Stimulated activated naive B cell treated with anti-CD40 and anti-IgM and Interleukin-4, amounts not matched to agents 10 μg/mL and 1 μg/mL and 100 μg/mL, for 72 hours (primary cell): Measurements from ENCODE around the gene OOSP3.
A peak's percentile ranks its signal among the peaks of the same experiment; 100 is the strongest.
"Not testable (repeated sequence)": the region's sequence is repeated elsewhere in the genome, so short reads cannot be mapped to it uniquely, and the experiment has no call there.

Experiments used
- ATAC-seq, 2 donors: fragments of 150-1000 bp; cut with Tn5 transposase; replicated peaks; 2 replicates each; pipeline ENCODE4 v1.10.0; 2021; ENCODE audit warnings: moderate library complexity in 1 of 2
- DNase-seq: peaks from one replicate; pipeline ENCODE4 v3.0.0; 2021
- H3K27ac Mint-ChIP-seq: one replicate; pipeline ENCODE4 v1.8.0; 2022; ENCODE audit warnings: mild to moderate bottlenecking, mixed read lengths
- H3K27me3 Mint-ChIP-seq, 2 donors: one replicate each; pipeline ENCODE4 v1.8.0; 2022; ENCODE audit warnings: mixed read lengths in 2 of 2
- H3K36me3 Mint-ChIP-seq, 2 donors: one replicate each; pipeline ENCODE4 v1.8.0; 2022; ENCODE audit warnings: mixed read lengths in 2 of 2, mild to moderate bottlenecking in 1 of 2
- H3K4me1 Mint-ChIP-seq, 2 donors: one replicate each; pipeline ENCODE4 v1.8.0; 2022; ENCODE audit warnings: mixed read lengths in 2 of 2, mild to moderate bottlenecking in 1 of 2
- H3K4me3 Mint-ChIP-seq, 2 donors: one replicate each; pipeline ENCODE4 v1.8.0; 2022; ENCODE audit warnings: mild to moderate bottlenecking in 2 of 2, mixed read lengths in 2 of 2, moderate library complexity in 1 of 2
- H3K9me3 Mint-ChIP-seq, 2 donors: one replicate each; pipeline ENCODE4 v1.8.0; 2022; ENCODE audit warnings: mixed read lengths in 2 of 2, mild to moderate bottlenecking in 1 of 2

The OOSP3 gene

DNA sequence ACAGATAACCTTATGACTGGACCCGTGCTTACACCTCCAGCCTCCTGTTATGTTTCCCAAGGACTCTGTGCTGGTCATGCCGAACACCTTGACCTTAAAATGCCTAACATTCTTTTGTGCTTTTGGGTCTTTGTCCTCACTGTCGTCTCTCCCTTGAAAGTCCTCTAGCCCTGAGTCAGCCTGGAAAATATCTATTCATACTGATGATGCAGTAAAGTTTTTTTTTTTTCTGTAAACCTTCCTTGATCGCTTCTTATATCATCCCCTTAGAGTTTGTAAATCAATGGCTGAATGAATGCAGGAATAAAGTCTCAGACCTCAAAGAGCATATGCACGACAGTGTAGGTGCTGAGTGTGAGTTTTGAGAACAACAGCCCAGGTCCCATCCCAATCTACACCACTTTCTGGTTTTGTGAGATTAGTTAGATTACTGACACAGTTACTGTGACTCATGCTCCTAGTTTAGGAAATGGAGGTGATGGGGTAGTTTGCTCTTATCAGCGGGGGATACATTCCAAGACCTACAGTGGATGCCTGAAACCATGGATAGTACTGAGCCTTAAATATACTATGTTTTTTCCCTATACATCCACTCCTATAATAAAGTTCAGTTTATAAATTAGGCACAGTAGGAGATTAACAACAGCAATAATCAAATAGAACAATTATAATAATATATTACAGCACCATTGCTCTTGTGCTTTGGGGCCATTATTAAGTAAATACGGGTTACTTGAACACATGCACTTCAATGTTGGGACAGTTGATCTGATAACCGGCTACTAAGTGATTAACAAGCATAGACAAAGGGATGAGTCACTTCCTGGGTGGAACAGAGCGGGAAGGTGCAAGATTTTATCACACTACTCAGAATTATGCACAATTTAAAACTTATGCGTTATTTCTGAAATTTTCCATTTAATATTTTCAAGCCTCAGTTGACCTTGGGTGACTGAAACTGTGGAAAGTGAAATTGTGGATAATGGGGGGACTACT lies 20.8 kb upstream of the OOSP3 start:
- Mint-ChIP-seq H3K9me3 (no peaks in the 10 kb centered on the region), H3K36me3 (no peaks in the 10 kb centered on the region), H3K4me1 (no peaks in the 10 kb centered on the region), H3K4me3 (no peak overlapping the region), H3K27me3 (peaks cover 0 to 4% of the 10 kb centered on the region in 2 donors), H3K27ac (no peak overlapping the region)
- DNase-seq (no peak), ATAC-seq (no peak)

DNA sequence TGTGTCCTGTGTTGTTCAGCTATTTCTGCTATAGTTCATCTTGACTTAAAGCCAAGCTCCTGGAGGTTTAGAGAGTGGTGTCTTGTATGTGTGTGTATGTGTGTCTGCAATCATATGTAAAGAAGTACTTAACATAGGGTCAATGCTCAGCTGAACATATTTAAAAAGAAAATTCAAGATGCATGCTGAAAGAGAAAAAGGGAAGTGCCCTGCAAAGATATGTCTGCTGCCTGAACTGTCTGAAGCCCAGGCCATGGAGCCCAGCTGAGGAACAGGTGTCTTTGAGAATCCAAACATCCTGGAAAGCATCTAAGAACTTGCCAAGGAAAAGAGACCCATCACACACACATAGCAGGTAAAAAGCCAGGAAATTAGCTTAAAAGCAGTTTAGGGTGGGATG lies 18.9 kb upstream of the OOSP3 start:
- H3K4me1 Mint-ChIP-seq = no peaks in the 10 kb centered on the region
- no peaks in the 10 kb centered on the region for H3K9me3 Mint-ChIP-seq
- peaks cover 0 to 4% of the 10 kb centered on the region in 2 donors for H3K27me3 Mint-ChIP-seq
- H3K36me3 Mint-ChIP-seq = no peaks in the 10 kb centered on the region
- H3K27ac Mint-ChIP-seq = no peak overlapping the region
- no peak for ATAC-seq
- no peak for DNase-seq
- H3K4me3 Mint-ChIP-seq = no peak overlapping the region

DNA sequence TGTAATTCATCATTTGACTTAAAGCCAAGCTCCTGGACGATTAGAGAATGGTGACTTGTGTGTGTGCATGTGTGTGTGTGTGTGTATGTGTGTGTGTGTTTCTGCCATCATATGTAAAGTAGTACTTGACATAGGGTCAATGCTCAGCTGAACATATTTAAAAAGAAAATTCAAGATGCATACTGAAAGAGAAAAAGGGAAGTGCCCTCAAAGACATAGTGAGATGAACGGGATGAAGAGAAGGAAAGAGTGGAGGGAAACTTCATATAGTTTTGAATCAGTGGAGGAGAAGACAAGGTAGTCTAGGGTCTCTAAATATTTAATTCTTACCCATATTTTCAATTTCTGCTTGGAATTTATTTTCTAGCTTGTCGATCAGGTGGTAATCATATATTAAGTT lies 16.3 kb upstream of the OOSP3 start:
- ATAC-seq (peak; percentile 43 to 45), DNase-seq (no peak)
- Mint-ChIP-seq H3K4me3 (no peak overlapping the region), H3K36me3 (no peaks in the 10 kb centered on the region), H3K27me3 (peaks cover 3 to 4% of the 10 kb centered on the region in 2 donors), H3K4me1 (no peaks in the 10 kb centered on the region), H3K27ac (no peak overlapping the region), H3K9me3 (peaks cover 0 to 4% of the 10 kb centered on the region in 2 donors)

DNA sequence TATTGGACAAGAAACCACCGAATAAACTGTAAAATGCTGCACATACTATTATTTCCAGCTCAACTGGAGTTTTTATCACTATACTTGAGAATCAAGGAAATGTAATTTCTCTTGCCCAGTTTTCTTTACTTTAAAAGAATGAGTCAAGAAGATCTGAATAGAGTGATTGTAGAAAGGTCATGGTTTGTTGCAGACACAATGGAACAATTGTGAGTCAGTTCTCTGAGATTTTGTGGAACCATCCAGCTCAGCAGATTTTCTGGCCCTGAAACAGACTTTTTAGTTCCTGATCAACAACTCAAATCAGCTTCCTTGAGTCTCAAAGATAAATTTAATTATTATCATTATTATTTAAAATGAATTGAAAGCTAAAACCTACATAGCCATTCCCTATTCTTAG lies 13.6 kb upstream of the OOSP3 start:
- ATAC-seq = no peak
- H3K9me3 Mint-ChIP-seq = peaks cover 0 to 7% of the 10 kb centered on the region in 2 donors
- no peaks in the 10 kb centered on the region for H3K36me3 Mint-ChIP-seq
- peaks cover 0 to 5% of the 10 kb centered on the region in 2 donors for H3K27me3 Mint-ChIP-seq
- no peak overlapping the region for H3K4me3 Mint-ChIP-seq
- no peak overlapping the region for H3K27ac Mint-ChIP-seq
- no peak for DNase-seq
- H3K4me1 Mint-ChIP-seq = no peaks in the 10 kb centered on the region

DNA sequence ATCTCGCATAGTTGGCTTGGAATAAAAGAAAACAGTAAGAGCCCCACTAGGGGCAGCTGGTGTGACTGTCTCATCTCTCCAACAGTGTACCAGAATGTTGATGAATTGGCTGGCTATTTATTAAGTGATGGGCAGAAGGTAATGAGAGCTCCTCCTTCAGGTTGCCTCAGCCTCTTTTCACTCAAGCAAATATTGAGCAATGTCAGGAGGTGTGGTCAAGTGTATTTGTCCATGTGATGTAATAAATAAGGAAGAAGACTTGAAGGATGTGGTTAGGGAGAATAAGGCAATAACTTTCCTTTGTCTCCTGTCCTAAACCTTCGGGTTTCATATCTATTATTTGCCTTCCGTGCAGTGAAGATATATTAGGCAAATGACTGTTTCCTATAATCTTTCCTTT lies 12.2 kb upstream of the OOSP3 start, which contains the start of gene TCN1:
TCN1 (minus strand) TSS at position 91 of the 400 bp plus-strand sequence; CDS start at position 74, 17 bp downstream.
- Mint-ChIP-seq H3K4me1 (peaks cover 0 to under 1% of the 10 kb centered on the region in 2 donors), H3K36me3 (peaks cover 0 to 4% of the 10 kb centered on the region in 2 donors), H3K27me3 (peaks cover 0 to 12% of the 10 kb centered on the region in 2 donors), H3K9me3 (peaks cover 8 to 15% of the 10 kb centered on the region in 2 donors), H3K4me3 (no peak within 1 kb of the TSS), H3K27ac (no peak within 1 kb of the TSS)
- DNase-seq (no peak), ATAC-seq (no peak)

DNA sequence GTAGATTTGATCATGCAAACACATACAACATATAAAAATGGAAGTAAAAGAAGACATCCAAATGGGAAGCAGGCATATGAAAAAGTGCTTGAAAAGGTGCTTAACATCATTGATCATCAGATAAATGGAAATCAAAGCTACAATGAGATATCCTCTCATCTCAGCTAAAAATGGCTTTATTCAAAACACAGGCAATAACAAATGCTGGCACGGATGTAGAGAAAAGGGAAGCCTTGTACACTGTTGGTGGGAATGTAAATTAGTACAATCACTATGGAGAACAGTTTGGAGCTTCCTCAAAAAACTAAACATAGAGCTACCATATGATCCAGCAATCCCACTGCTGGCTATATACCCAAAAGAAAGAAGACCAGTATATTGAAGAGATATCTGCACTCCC lies 11.7 kb upstream of the OOSP3 start:
- peaks cover 0 to 7% of the 10 kb centered on the region in 2 donors for H3K36me3 Mint-ChIP-seq
- H3K4me1 Mint-ChIP-seq = peaks cover 0 to 5% of the 10 kb centered on the region in 2 donors
- H3K27ac Mint-ChIP-seq = no peak overlapping the region
- DNase-seq = no peak
- no peak for ATAC-seq
- peaks cover 0 to 12% of the 10 kb centered on the region in 2 donors for H3K27me3 Mint-ChIP-seq
- no peak overlapping the region for H3K4me3 Mint-ChIP-seq
- H3K9me3 Mint-ChIP-seq = peaks cover 13 to 19% of the 10 kb centered on the region in 2 donors

DNA sequence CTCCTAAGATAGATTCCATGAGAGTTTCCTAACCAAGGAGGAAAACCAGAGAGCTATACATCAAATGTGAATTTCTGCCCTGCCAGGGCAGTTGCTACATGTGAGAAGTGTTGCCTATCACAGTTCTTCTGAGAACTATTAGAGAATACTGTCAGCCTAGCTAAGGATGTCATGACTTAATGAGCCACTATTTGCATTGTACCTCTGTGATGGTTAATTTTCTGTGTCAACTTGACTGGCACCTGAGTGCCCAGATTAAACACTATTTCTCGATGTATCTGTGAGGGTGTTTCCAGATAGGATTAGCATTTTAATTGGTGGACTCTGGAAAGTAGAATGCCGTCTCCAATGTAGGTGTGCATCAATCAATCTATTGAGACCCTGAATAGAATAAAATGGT lies 10.6 kb upstream of the OOSP3 start:
- DNase-seq = no peak
- H3K4me1 Mint-ChIP-seq = peaks cover 1 to 9% of the 10 kb centered on the region in 2 donors
- H3K27ac Mint-ChIP-seq = no peak overlapping the region
- peaks cover 13 to 19% of the 10 kb centered on the region in 2 donors for H3K9me3 Mint-ChIP-seq
- H3K27me3 Mint-ChIP-seq = peaks cover 0 to 12% of the 10 kb centered on the region in 2 donors
- no peak overlapping the region for H3K4me3 Mint-ChIP-seq
- no peak for ATAC-seq
- peaks cover 0 to 7% of the 10 kb centered on the region in 2 donors for H3K36me3 Mint-ChIP-seq

DNA sequence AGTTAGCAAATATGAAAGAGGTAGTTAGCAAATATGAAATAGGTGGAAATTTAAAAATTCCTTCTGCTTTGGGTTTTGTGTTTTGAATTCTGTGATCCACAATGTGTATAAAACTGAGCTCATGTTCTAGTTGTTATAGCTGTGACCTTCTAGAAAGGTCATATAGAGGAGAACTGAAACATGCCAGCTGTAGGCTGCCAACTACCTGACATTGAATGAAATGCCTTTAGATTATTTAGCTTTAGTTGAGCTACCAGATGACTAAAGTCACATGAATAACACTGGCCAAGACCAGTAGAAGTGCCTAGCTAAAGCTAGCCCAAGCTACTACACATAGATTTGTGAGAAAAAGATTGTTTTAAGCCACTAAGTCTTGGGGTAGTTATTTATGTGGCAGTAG lies 6.5 kb upstream of the OOSP3 start:
- ATAC-seq (peak; percentile 74 to 87), DNase-seq (no peak)
- Mint-ChIP-seq H3K4me3 (no peak overlapping the region), H3K4me1 (peaks cover 1 to 9% of the 10 kb centered on the region in 2 donors), H3K27ac (no peak overlapping the region), H3K36me3 (peaks cover 0 to 7% of the 10 kb centered on the region in 2 donors), H3K9me3 (peaks cover 13 to 17% of the 10 kb centered on the region in 2 donors), H3K27me3 (peaks cover 0 to 11% of the 10 kb centered on the region in 2 donors)

DNA sequence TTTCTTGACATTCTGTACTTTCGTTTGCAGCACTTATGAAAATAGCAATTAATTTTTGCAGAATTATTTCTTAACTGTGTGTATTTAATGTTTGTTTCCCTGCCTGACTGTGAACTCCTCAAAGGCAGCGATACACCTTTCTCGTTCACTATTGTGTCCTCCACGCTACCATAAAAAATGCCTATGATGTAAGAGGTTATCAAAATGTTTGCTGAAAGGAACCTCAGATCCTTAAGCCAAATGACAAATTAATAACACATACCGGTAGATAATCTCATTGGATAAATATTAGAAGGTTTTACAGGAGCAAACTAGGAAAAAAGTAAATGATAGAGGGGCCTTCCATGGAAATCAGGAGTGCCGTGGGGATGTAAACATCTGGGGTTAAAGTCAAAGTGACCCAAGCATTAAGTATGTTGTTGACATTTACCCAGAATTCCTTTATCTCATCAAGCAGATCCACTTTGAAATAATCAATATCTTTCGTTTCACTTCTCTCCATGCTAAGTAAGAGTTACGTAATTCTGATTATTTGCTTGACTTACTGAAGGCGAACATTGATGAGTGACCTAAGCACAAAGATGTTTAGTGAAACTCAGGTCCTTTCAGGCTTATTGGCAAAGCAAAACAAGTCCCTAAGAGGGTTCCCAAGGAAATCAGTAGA lies 2.6 kb upstream of the OOSP3 start:
- ATAC-seq = no peak
- Mint-ChIP-seq H3K9me3 (peaks cover 4 to 5% of the 10 kb centered on the region in 2 donors), H3K4me3 (no peak overlapping the region), H3K27ac (no peak overlapping the region), H3K27me3 (peaks cover 0 to 3% of the 10 kb centered on the region in 2 donors), H3K4me1 (peaks cover 1 to 9% of the 10 kb centered on the region in 2 donors), H3K36me3 (peaks cover 0 to 3% of the 10 kb centered on the region in 2 donors)
- DNase-seq = no peak

DNA sequence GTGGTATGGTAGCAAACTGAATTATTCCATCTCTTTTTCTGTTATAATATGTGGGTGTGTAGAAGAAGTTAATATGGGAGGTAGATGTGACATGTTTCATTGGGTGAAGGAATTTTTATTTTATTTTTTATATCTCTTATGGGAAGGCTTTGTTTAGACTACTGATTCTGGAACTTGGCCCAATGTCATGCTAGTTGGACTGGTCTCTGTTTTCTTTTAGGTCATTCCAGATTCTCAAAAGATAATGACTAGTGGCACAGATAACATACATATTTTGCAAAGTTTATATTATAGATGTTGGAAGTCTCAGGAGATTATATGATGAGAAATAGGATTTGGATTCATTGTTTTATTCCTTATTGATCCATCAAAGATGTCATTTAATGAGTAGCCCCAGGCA lies 1.3 kb upstream of the OOSP3 start:
- Mint-ChIP-seq H3K4me3 (no peak overlapping the region), H3K27me3 (peaks cover 0 to 3% of the 10 kb centered on the region in 2 donors), H3K36me3 (no peaks in the 10 kb centered on the region), H3K4me1 (no peaks in the 10 kb centered on the region), H3K27ac (no peak overlapping the region), H3K9me3 (no peaks in the 10 kb centered on the region)
- ATAC-seq = no peak
- DNase-seq = no peak

DNA sequence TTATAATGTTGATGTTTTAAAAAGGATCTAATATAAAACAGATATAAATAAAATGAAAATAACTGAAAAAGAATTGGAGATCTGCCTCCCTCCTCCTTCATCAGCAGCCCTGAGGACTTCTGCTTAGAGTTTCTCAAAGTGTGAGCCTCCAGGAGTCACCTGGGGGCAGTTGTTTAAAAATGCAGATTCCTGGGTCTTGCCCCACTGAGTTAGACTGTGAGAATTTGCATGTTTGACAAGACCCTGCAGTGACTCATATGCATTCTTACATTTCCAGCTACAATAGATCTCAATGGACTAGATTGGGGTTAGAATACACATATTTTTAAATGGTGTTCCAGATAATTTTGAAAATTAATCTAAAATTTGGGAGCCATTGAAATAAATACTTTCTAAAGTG lies 798 bp upstream of the OOSP3 start:
- Mint-ChIP-seq H3K4me3 (no peak overlapping the region), H3K27ac (no peak overlapping the region), H3K4me1 (no peaks in the 10 kb centered on the region), H3K27me3 (peaks cover 0 to 3% of the 10 kb centered on the region in 2 donors), H3K9me3 (no peaks in the 10 kb centered on the region), H3K36me3 (no peaks in the 10 kb centered on the region)
- ATAC-seq (no peak), DNase-seq (no peak)

DNA sequence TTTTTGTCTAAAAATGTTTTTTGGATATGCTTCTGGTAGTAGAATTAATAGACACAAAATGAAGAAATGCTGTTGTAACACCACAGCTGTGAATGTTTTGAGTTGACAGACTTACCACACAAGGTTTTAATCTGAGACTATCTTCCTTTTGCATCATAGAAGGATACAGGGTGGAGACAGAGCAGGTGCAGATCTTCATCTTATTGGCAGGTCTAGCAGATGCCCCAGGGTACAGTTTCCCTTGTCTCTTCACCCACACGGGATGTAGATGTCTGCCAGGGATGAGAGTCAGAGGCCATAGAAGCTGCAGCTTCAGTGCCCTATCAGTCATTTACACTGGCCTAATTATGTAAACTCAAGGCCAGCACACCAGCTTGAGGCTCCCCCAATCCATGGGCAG lies 985 bp downstream of the OOSP3 start:
- ATAC-seq = no peak
- no peaks in the 10 kb centered on the region for H3K4me1 Mint-ChIP-seq

DNA sequence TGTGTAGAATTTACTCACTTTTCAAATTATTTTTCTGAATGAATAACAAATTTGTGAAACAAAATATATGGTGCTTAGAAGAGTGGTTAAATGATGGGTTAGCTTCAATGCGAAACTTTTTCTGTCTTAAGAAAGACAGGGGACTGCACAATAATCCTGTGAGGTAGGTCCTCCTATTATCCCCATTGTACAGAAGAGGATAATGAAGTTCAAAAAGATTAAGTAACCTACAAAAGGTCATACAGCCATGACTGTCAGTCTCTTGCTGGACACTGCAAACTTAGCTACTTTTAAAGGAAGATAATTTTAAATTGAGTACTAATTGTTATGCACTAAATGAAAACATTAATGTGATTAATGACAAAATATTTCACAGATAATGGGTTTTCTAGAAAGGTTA lies 5.0 kb downstream of the OOSP3 start:
- peaks cover 4 to 7% of the 10 kb centered on the region in 2 donors for H3K36me3 Mint-ChIP-seq
- DNase-seq (no peak), ATAC-seq (no peak)
- H3K4me1 Mint-ChIP-seq = no peaks in the 10 kb centered on the region
- no peak overlapping the region for H3K4me3 Mint-ChIP-seq
- peaks cover 2 to 7% of the 10 kb centered on the region in 2 donors for H3K27me3 Mint-ChIP-seq
- H3K27ac Mint-ChIP-seq = no peak overlapping the region
- peaks cover 14 to 19% of the 10 kb centered on the region in 2 donors for H3K9me3 Mint-ChIP-seq

More for the DNA sequence above, 985 bp downstream of the OOSP3 start:
- peaks cover 0 to 3% of the 10 kb centered on the region in 2 donors for H3K27me3 Mint-ChIP-seq
- no peaks in the 10 kb centered on the region for H3K36me3 Mint-ChIP-seq
- DNase-seq = no peak
- H3K9me3 Mint-ChIP-seq = no peaks in the 10 kb centered on the region
- no peak overlapping the region for H3K4me3 Mint-ChIP-seq
- no peak overlapping the region for H3K27ac Mint-ChIP-seq

DNA sequence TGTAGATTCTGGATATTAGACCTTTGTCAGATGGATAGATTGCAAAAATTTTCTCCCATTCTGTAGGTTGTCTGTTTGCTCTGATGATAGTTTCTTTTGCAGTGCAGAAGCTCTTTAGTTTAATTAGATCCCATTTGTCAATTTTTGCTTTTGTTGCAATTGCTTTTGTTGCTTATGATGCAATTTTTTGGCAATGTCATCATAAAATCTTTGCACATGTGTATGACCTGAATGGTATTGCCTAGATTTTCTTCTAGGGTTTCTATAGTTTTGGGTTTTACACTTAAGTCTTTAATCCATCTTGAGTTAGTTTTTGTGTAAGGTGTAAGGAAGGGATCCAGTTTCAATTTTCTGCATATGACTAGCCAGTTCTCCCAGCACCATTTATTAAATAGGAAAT lies 8.6 kb downstream of the OOSP3 start:
- peaks cover 8 to 18% of the 10 kb centered on the region in 2 donors for H3K36me3 Mint-ChIP-seq
- not testable (repeated sequence) for H3K4me1 Mint-ChIP-seq, DNase-seq, H3K27ac Mint-ChIP-seq, H3K4me3 Mint-ChIP-seq, ATAC-seq
- H3K9me3 Mint-ChIP-seq = peaks cover 34 to 42% of the 10 kb centered on the region in 2 donors
- peaks cover 17 to 26% of the 10 kb centered on the region in 2 donors for H3K27me3 Mint-ChIP-seq
